HFFc6 (cell line): ENCODE results near the gene FRMD3. TPM values are rescaled to one million over a fixed set of nuclear protein-coding genes. Genes with fewer than 3 reads are reported as not detected.

Source experiments
- DNase-seq: peaks from one replicate; pipeline ENCODE4 v3.0.0-alpha.2; 2018
- H3K27ac Mint-ChIP-seq: 2 replicates; pipeline ENCODE4 v1.8.0; 2020; ENCODE audit warnings: mild to moderate bottlenecking, mixed read lengths
- H3K27me3 Mint-ChIP-seq: 2 replicates; pipeline ENCODE4 v1.8.0; 2021; ENCODE audit warnings: mild to moderate bottlenecking, moderate library complexity, mixed read lengths; ENCODE audit not compliant: insufficient read depth
- H3K36me3 Mint-ChIP-seq: 2 replicates; pipeline ENCODE4 v1.8.0; 2021; ENCODE audit warnings: low read depth, mixed read lengths
- H3K4me1 Mint-ChIP-seq: 2 replicates; pipeline ENCODE4 v1.8.0; 2020; ENCODE audit warnings: low read depth, mixed read lengths
- H3K4me3 Mint-ChIP-seq: 2 replicates; pipeline ENCODE4 v1.8.0; 2020; ENCODE audit warnings: mild to moderate bottlenecking, moderate library complexity, mixed read lengths
- H3K9me3 Mint-ChIP-seq: 2 replicates; pipeline ENCODE4 v1.8.0; 2020; ENCODE audit warnings: mild to moderate bottlenecking, mixed read lengths
- total RNA-seq, 6 experiments: library from RNA; stranded (reverse); fragmentation: NEBNext Ultra II Directional; extraction: Animal tissue kit (Norgen Biotek cat#: 25700); gene quantifications; 2 replicates in 1 of 6; 3 replicates in 5 of 6; pipeline ENCODE4 v1.2.3, GENCODE V29; 2021
- TF ChIP-seq, protein P1 (sequence below): fragments of 200-600 bp; sonication (generic); IDR thresholded peaks from 2 replicates; pipeline ENCODE4 v1.5.0; 2021; ENCODE audit warnings: antibody characterized with exemption, mild to moderate bottlenecking

The FRMD3 gene
- total RNA-seq, 6 experiments from 2014 or later = 4.0 to 14.9 (median 12.7) TPM

DNA sequence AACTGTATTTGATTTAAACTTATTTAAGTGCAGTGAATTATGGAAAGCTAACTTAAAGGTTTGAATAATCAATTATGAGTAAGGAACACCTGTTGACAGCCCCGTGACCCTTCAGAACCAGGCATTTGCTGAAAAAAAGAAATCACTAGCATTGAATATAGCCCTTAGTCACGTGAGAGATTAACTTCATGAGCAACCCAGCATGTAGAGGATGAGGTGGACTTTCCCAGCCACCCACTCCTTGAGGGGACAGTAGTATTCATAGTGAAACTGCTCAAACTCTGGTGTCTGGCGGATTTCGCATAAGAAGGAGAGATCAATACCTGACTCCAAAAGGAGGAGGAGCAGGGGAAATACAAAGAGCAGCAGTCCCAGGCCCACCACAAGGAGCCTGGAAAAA lies 290.5 kb downstream of the FRMD3 start:
- no peak overlapping the region for H3K27ac Mint-ChIP-seq
- H3K36me3 Mint-ChIP-seq = peaks cover 29% of the 10 kb centered on the region
- DNase-seq = no peak
- no peak overlapping the region for H3K4me3 Mint-ChIP-seq
- H3K9me3 Mint-ChIP-seq = peaks cover 5% of the 10 kb centered on the region; the same call in 1 of the 2 replicates
- TF ChIP-seq, protein P1, sequence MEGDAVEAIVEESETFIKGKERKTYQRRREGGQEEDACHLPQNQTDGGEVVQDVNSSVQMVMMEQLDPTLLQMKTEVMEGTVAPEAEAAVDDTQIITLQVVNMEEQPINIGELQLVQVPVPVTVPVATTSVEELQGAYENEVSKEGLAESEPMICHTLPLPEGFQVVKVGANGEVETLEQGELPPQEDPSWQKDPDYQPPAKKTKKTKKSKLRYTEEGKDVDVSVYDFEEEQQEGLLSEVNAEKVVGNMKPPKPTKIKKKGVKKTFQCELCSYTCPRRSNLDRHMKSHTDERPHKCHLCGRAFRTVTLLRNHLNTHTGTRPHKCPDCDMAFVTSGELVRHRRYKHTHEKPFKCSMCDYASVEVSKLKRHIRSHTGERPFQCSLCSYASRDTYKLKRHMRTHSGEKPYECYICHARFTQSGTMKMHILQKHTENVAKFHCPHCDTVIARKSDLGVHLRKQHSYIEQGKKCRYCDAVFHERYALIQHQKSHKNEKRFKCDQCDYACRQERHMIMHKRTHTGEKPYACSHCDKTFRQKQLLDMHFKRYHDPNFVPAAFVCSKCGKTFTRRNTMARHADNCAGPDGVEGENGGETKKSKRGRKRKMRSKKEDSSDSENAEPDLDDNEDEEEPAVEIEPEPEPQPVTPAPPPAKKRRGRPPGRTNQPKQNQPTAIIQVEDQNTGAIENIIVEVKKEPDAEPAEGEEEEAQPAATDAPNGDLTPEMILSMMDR = no peak
- no peaks in the 10 kb centered on the region for H3K27me3 Mint-ChIP-seq
- H3K4me1 Mint-ChIP-seq = no peaks in the 10 kb centered on the region; the same call in 1 of the 2 replicates

DNA sequence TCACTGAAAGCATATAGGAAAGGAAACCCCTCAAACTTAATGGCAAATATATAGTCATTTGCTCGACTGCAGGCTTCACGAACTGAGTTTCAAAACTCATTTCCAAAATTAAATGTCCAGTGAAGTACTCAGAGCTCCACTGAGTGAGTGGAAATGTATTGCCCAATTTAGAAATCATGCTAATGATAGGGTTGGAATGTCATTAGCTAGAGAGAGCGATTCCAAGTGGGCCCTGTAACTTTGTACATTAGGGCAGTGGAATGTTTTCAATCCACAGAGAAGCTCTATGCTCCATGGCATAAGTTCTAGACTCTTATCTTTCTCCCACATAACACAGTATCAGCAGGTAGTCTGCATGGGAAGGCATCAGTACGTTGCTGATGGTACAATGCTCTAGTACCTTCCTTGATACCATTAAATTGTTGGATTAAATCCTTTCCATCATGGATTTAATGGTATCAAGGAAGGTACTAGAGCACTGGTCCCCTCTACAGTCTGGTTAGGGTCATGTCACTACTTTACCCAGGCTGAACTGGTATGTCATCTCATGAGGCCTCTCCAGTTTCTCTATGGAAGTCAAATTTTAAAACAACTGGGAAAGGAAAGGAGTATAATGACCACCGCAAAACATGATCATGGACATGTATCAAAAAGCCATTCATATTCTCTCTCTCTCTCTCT lies 292.1 kb downstream of the FRMD3 start:
- no peak overlapping the region for H3K27ac Mint-ChIP-seq
- H3K9me3 Mint-ChIP-seq = no peaks in the 10 kb centered on the region
- H3K4me1 Mint-ChIP-seq = no peaks in the 10 kb centered on the region; the same call in 1 of the 2 replicates
- no peak for DNase-seq
- H3K36me3 Mint-ChIP-seq = peaks cover 22% of the 10 kb centered on the region
- H3K4me3 Mint-ChIP-seq = no peak overlapping the region
- TF ChIP-seq, protein P1 = no peak
- no peaks in the 10 kb centered on the region for H3K27me3 Mint-ChIP-seq

DNA sequence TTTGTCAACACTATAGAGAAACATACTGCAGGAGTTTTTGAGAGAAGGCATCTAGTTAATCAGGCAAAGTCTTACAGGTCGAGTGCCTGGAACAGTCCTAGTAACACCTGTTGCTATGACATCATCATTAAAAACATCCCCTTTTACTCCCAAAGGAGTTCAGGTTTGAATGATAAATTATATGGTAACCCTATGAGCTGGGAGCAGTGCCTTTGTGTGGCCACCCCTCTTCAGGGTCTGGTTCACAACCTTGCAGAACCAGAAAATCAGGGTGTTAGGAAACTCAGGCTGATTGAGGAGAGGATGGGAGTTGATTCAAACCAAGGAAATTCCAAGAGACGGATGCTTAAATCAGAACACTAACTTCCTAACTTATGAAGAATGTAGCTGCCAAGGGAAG lies 296.1 kb downstream of the FRMD3 start:
- no peak overlapping the region for H3K4me3 Mint-ChIP-seq
- TF ChIP-seq, protein P1 = no peak
- peaks cover 15% of the 10 kb centered on the region for H3K36me3 Mint-ChIP-seq
- H3K27ac Mint-ChIP-seq = no peak overlapping the region
- no peaks in the 10 kb centered on the region for H3K9me3 Mint-ChIP-seq
- peaks cover 10% of the 10 kb centered on the region; the same call in 1 of the 2 replicates for H3K4me1 Mint-ChIP-seq
- DNase-seq = no peak
- no peaks in the 10 kb centered on the region; the same call in 1 of the 2 replicates for H3K27me3 Mint-ChIP-seq

DNA sequence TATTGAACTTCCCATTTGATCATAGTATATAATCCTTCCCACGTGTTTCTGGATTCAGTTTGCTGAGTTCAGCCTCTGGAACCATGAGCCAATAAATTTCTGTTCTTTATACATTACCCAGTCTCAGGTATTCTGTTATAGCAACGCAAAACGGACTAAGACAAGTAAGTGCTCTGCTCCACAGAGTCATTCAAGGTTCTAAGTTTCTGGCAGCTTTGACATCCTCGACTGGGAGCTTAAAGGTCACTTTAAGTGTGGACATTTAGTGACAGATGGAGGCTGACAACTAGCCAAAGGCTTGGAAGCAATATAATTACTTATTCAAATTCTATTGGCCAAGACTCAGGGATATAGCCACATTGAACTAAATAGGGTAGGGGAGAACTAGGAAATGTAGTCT lies 297.5 kb downstream of the FRMD3 start:
- DNase-seq = no peak
- H3K27ac Mint-ChIP-seq = no peak overlapping the region
- no peak overlapping the region for H3K4me3 Mint-ChIP-seq
- peaks cover 10% of the 10 kb centered on the region; the same call in 1 of the 2 replicates for H3K4me1 Mint-ChIP-seq
- TF ChIP-seq, protein P1 = no peak
- H3K9me3 Mint-ChIP-seq = no peaks in the 10 kb centered on the region
- H3K36me3 Mint-ChIP-seq = peaks cover 15% of the 10 kb centered on the region
- no peaks in the 10 kb centered on the region; the same call in 1 of the 2 replicates for H3K27me3 Mint-ChIP-seq

DNA sequence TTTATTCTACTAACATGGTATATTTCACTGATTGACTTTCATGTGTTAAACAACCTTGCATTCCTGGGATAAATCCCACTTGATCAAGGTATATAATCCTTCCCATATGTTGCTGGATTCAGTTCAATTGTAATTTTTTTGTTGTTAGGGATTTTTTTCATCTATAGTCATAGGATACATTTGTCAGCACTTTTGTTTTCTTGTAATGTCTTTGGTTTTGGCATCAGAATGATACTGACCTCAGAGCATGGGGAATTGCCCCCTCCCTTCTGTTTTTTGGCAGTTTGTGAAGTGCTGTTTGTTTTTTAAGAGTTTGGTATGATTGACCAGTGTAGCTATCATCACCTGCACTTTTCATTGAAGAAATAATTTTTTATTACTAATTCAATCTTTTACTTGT lies 298.5 kb downstream of the FRMD3 start:
- no peak overlapping the region for H3K4me3 Mint-ChIP-seq
- peaks cover 10% of the 10 kb centered on the region; the same call in 1 of the 2 replicates for H3K4me1 Mint-ChIP-seq
- H3K9me3 Mint-ChIP-seq = no peaks in the 10 kb centered on the region
- TF ChIP-seq, protein P1 = no peak
- H3K27me3 Mint-ChIP-seq = no peaks in the 10 kb centered on the region; the same call in 1 of the 2 replicates
- peaks cover 15% of the 10 kb centered on the region for H3K36me3 Mint-ChIP-seq
- no peak overlapping the region for H3K27ac Mint-ChIP-seq
- DNase-seq = no peak
